ENCODE measurements around the gene TFEC.

TFEC gene

DNA sequence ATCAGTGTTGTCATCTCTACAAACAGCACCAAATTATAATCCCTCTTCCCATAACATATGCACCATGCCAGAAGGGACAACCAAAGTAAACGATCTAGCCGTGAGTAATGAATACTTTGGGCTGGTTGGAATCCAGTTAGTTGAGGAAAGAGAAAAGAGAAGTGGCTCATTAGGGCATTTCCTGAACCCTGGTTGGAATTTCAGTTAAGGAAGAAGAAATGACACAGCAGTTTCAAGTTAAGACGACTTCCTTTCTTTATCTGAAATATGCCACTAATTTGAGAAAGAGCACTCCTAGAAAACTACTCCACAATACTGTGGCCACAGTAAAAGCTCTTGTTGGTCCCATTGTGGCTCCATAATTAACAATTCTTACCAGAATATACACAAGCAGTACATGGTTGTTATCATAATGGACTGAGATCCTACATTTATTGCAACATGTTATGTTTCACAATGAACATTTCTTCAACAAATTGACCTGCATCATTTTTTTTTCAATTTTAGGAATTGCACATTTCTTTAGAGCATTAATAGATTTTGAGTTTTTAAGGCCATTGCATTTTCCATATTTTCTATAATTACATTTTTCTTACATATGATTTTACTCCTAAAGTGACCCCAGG, at the start of gene TFEC:
Gene TFEC, minus strand, starts transcription at position 113 of the 626 bp plus-strand sequence. CDS start 46,322 bp downstream, outside the sequence.
- 0 out of 2 replicates have a peak, but pooled peaks cover 12% of the 10 kb centered on the region for H3K27me3 ChIP-seq (ENCODE audit: control insufficient read depth, low read length)
- no peaks in the 10 kb centered on the region for H4K20me1 ChIP-seq (ENCODE audit: control insufficient read depth, insufficient read depth, low read depth, low read length)
- no peak within 1 kb of the TSS for H3K4me3 ChIP-seq (ENCODE audit: low read length)
- no peak within 1 kb of the TSS for H3K27ac ChIP-seq (ENCODE audit: low read depth, low read length)
- no peaks in the 10 kb centered on the region for H3K36me3 ChIP-seq (ENCODE audit: control insufficient read depth, low read length)
- no peaks in the 10 kb centered on the region for H3K9me2 ChIP-seq (replicated peaks; ENCODE audit: control insufficient read depth, low read length)
- H3K4me1 ChIP-seq (ENCODE audit: control insufficient read depth, low read length), result no peaks in the 10 kb centered on the region
- no peaks in the 10 kb centered on the region for H3K9me3 ChIP-seq (ENCODE audit: control insufficient read depth, insufficient read depth, low read length)
- TF ChIP-seq CTCF (IDR thresholded peaks at IDR 0.05; ENCODE audit: low read depth, low read length, poor library complexity, severe bottlenecking), result no peak
- TF ChIP-seq EZH2phosphoT487 (IDR thresholded peaks at IDR 0.05; ENCODE audit: borderline replicate concordance, low read length), result no peak
- H3K4me2 ChIP-seq (ENCODE audit: low read length), result no peak within 1 kb of the TSS
- H3F3A ChIP-seq (ENCODE audit: control insufficient read depth, insufficient read depth), result no peaks in the 10 kb centered on the region
- no peaks in the 10 kb centered on the region for H3K79me2 ChIP-seq (ENCODE audit: control insufficient read depth, low read length)

DNA sequence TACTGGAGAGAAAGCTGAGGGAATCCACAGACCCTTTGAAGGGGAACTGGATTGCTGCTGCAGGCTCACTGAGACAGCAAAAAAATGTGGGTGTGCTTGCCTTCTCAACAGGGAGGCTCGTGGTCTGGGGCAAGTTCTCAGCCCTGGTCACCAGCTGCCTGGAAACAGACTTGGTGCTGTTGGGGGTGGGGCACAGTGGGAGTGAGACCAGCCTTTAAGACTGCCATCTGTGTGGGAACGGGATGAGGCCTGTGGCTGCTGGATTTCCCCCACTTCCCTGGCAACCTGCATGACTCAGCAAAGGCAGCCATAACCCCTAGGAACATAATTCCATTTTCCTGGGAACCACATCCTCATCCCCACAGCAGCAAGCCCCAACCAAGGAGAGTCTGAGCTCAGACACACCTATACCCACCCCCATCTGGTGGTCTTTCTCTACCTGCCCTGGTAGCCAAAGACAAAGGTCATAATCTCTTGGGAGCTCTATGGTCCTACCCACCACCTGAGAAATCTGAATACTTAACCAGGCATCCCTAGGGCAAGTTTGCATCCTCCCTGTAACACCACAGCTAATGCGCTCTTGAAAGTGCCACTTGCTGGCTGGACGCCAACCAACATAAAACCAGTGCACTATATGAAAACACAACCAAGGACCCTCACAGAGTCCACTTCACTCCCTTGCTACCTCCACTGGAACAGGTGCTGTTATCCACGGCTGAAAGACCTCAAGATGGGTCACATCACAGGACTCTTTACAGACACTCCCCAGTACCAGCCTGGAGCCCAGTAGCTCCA, 45.0 kb upstream of the TFEC start:
- H3K4me2 ChIP-seq (ENCODE audit: low read length), result no peak overlapping the region
- no peaks in the 10 kb centered on the region for H3K9me3 ChIP-seq (ENCODE audit: control insufficient read depth, insufficient read depth, low read length)
- TF ChIP-seq CTCF (IDR thresholded peaks at IDR 0.05; ENCODE audit: low read depth, low read length, poor library complexity, severe bottlenecking), result no peak
- no peak for TF ChIP-seq EZH2phosphoT487 (IDR thresholded peaks at IDR 0.05; ENCODE audit: borderline replicate concordance, low read length)
- H3K36me3 ChIP-seq (ENCODE audit: control insufficient read depth, low read length), result no peaks in the 10 kb centered on the region
- H3K27ac ChIP-seq (ENCODE audit: low read depth, low read length), result no peak overlapping the region
- no peaks in the 10 kb centered on the region for H4K20me1 ChIP-seq (ENCODE audit: control insufficient read depth, insufficient read depth, low read depth, low read length)
- no peak overlapping the region for H3K4me3 ChIP-seq (ENCODE audit: low read length)
- no peaks in the 10 kb centered on the region for H3F3A ChIP-seq (ENCODE audit: control insufficient read depth, insufficient read depth)
- H3K79me2 ChIP-seq (ENCODE audit: control insufficient read depth, low read length), result no peaks in the 10 kb centered on the region
- no peaks in the 10 kb centered on the region for H3K9me2 ChIP-seq (replicated peaks; ENCODE audit: control insufficient read depth, low read length)
- no peaks in the 10 kb centered on the region for H3K27me3 ChIP-seq (ENCODE audit: control insufficient read depth, low read length)
- no peaks in the 10 kb centered on the region for H3K4me1 ChIP-seq (ENCODE audit: control insufficient read depth, low read length)

DNA sequence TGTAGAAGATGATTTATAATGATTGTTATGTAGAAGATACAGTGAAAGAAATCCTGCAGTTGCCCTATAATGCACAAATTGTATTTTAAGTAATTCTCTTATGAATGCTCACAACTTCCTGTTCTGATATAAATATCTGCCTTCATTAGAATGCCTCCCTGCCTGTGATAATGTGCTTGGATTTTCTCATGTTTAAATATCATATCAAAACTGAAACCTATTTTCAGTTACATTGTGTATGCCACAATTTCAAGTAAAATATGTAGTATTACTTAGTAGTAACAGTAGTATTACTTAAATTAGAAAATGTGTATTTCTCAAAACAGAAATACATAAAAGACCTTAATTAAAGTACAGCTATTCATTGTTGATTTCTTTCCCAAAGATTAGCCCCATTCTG, 41.1 kb upstream of the TFEC start:
- Histone ChIP-seq H3K36me3 (ENCODE audit: control insufficient read depth, low read length) (no peaks in the 10 kb centered on the region), H3K4me2 (ENCODE audit: low read length) (no peak overlapping the region), H3K4me1 (ENCODE audit: control insufficient read depth, low read length) (no peaks in the 10 kb centered on the region), H3K27me3 (ENCODE audit: control insufficient read depth, low read length) (no peaks in the 10 kb centered on the region), H3K27ac (ENCODE audit: low read depth, low read length) (no peak overlapping the region), H3K79me2 (ENCODE audit: control insufficient read depth, low read length) (no peaks in the 10 kb centered on the region), H4K20me1 (ENCODE audit: control insufficient read depth, insufficient read depth, low read depth, low read length) (no peaks in the 10 kb centered on the region), H3K4me3 (ENCODE audit: low read length) (no peak overlapping the region), H3F3A (ENCODE audit: control insufficient read depth, insufficient read depth) (no peaks in the 10 kb centered on the region), H3K9me3 (ENCODE audit: control insufficient read depth, insufficient read depth, low read length) (no peaks in the 10 kb centered on the region; the same call in 1 of the 2 replicates), H3K9me2 (replicated peaks; ENCODE audit: control insufficient read depth, low read length) (no peaks in the 10 kb centered on the region)
- no peak for TF ChIP-seq EZH2phosphoT487 (IDR thresholded peaks at IDR 0.05; ENCODE audit: borderline replicate concordance, low read length)
- TF ChIP-seq CTCF (IDR thresholded peaks at IDR 0.05; ENCODE audit: low read depth, low read length, poor library complexity, severe bottlenecking), result no peak
